GM12878 (cell line): ENCODE results near the gene FOLR3. TPM values are rescaled to one million over a fixed set of nuclear protein-coding genes. Genes with fewer than 3 reads are reported as not detected.
A peak's percentile ranks its signal among the peaks of the same experiment; 100 is the strongest.

Experiments
- ATAC-seq: fragments of 200-7000 bp; cut with Tn5 transposase; 3 replicates; pipeline ENCODE4 v1.9.1; 2020; ENCODE audit warnings: mild to moderate bottlenecking, moderate library complexity
- BruUV-seq: library from RNA; stranded (reverse); fragments of 400-500 nt; replicated peaks from 2 replicates; lab custom pipeline; 2021; lab: Mats Ljungman, UMichigan
- CTCF ChIA-PET: fragments of 300-600 bp; sonication (Branson Sonifier 250); formaldehyde crosslinking; extraction: SDS; loops from one replicate; lab custom pipeline; 2021; ENCODE audit warnings: inconsistent platforms; lab: Yijun Ruan, JAX
- POLR2A ChIA-PET: fragments of 350-600 bp; formaldehyde crosslinking; extraction: SDS; loops from one replicate; lab custom pipeline; 2021; ENCODE audit warnings: inconsistent platforms; lab: Charles Lee
- RAD21 ChIA-PET: fragments of 300-600 bp; sonication (Branson Sonifier 250); formaldehyde crosslinking; loops from one replicate; lab custom pipeline; 2023; ENCODE audit warnings: antibody characterized with exemption; ENCODE audit not compliant: unreplicated experiment; lab: Charles Lee
- SMC1A ChIA-PET: fragments of 300-600 bp; sonication (Branson Sonifier 250); formaldehyde crosslinking; loops from one replicate; lab custom pipeline; 2023; ENCODE audit not compliant: unreplicated experiment, uncharacterized antibody; lab: Charles Lee
- DNase-seq: peaks from one replicate; pipeline ENCODE4 v3.0.0-alpha.2; 2011; ENCODE audit warnings: low read depth, low spot score
- FAIRE-seq: peaks from 3 replicates; lab custom pipeline; 2011; peaks lifted over from hg19 to GRCh38; lab: Jason Lieb, UNC
- H2AFZ ChIP-seq: 2 replicates; pipeline ENCODE4 v1.6.0; 2011; ENCODE audit warnings: low read depth, low read length, control low read depth; ENCODE audit not compliant: control insufficient read depth
- H3K27ac ChIP-seq: 2 replicates; pipeline ENCODE4 v1.5.1; 2011; ENCODE audit warnings: control low read depth; ENCODE audit not compliant: control insufficient read depth, insufficient read depth
- H3K27me3 ChIP-seq, 2 experiments: replicated peaks in 1 of 2; 2 replicates each; pipeline versions ENCODE4 v1.6.0 to v1.6.1; 2011; ENCODE audit warnings: low read length in 1 of 2; ENCODE audit not compliant: control insufficient read depth in 2 of 2, insufficient read depth in 2 of 2
- H3K36me3 ChIP-seq, 2 experiments: 2 replicates each; pipeline ENCODE4 v1.5.1; 2011; ENCODE audit warnings: low read length in 1 of 2; ENCODE audit not compliant: control insufficient read depth in 2 of 2, insufficient read depth in 2 of 2
- H3K4me1 ChIP-seq: 2 replicates; pipeline ENCODE4 v1.6.1; 2011; ENCODE audit warnings: mild to moderate bottlenecking, low read length, moderate library complexity, mixed read lengths; ENCODE audit not compliant: control insufficient read depth, insufficient read depth
- H3K4me2 ChIP-seq: 2 replicates; pipeline ENCODE4 v1.6.0; 2011; ENCODE audit warnings: control low read depth; ENCODE audit not compliant: control insufficient read depth, insufficient read depth
- H3K4me3 ChIP-seq: fragments of 200-600 bp; sonication (generic); 2 replicates; pipeline ENCODE4 v1.5.1; 2016
- H3K79me2 ChIP-seq: 2 replicates; pipeline ENCODE4 v1.6.0; 2011; ENCODE audit warnings: low read length; ENCODE audit not compliant: control insufficient read depth, insufficient read depth
- H3K9ac ChIP-seq: 2 replicates; pipeline ENCODE4 v1.8.0; 2011; ENCODE audit warnings: low read length, control low read depth, mixed read lengths; ENCODE audit not compliant: control insufficient read depth, insufficient read depth
- H3K9me3 ChIP-seq: replicated peaks from 3 replicates; pipeline ENCODE4 v1.5.1; 2011; ENCODE audit warnings: mild to moderate bottlenecking, low read length; ENCODE audit not compliant: control insufficient read depth, insufficient read depth
- H4K20me1 ChIP-seq: 2 replicates; pipeline ENCODE4 v1.6.0; 2011; ENCODE audit not compliant: control insufficient read depth, insufficient read depth
- BHLHE40 ChIP-seq, 2 experiments: fragments of 450-650 bp in 1 of 2; IDR thresholded peaks; 2 replicates each; pipeline ENCODE4 v1.6.1; 2011 to 2017; ENCODE audit warnings: low read depth in 2 of 2, borderline replicate concordance in 1 of 2, improper control_type of control experiment in 1 of 2, low read length in 1 of 2, mild to moderate bottlenecking in 1 of 2
- NFIC ChIP-seq: IDR thresholded peaks from 2 replicates; pipeline ENCODE4 v1.6.1; 2012; ENCODE audit warnings: low read depth, mild to moderate bottlenecking, inconsistent platforms, low read length, moderate library complexity
- POLR2A ChIP-seq: IDR thresholded peaks from 2 replicates; pipeline ENCODE4 v1.6.1; 2011; ENCODE audit warnings: low read depth, mild to moderate bottlenecking, low read length
- WGBS: methylation state at CpG from one replicate; pipeline ENCODE4 v1.1.6; 2016; ENCODE audit warnings: low lambda C conversion rate; ENCODE audit not compliant: insufficient replicate concordance, insufficient coverage; ENCODE audit errors: missing lambda C conversion rate; 5-methylcytosine and 5-hydroxymethylcytosine counted together
- in situ Hi-C: fragments of 300-500 bp; cut with MboI; formaldehyde crosslinking; loops from 9 replicates; pipeline ENCODE4 v1.14.3; 2018; ENCODE audit warnings: mixed read lengths
- intact Hi-C: fragments of 100-400 bp; cut with micrococcal nuclease; formaldehyde crosslinking; loops from one replicate; pipeline ENCODE4 v1.14.2; 2022; ENCODE audit not compliant: unreplicated experiment
- polyA plus RNA-seq, 11 experiments: library from polyadenylated mRNA; depleted of rRNA in 4 of 11; unstranded in 6 of 11; stranded (reverse) in 5 of 11; fragments of >200 nt; fragmentation: Nextera tagmentation in 4 of 11; fragmentation: Illumina TruSeq in 1 of 11; extraction: Ambion mirVana in 4 of 11; extraction: Trizol in 1 of 11; gene quantifications; 1 replicate in 1 of 11; 2 replicates in 10 of 11; pipeline versions ENCODE4 v1.2.1 to v1.2.3, GENCODE V29; 2011 to 2016; ENCODE audit warnings: inconsistent platforms in 2 of 11, missing spikeins in 2 of 11, low read depth in 1 of 11
- total RNA-seq, 4 experiments: library from RNA; depleted of rRNA in 3 of 4; stranded (reverse); fragments of >200 nt in 3 of 4; fragmentation: Illumina TruSeq in 1 of 4; extraction: Trizol in 1 of 4; gene quantifications; 2 replicates each; pipeline versions ENCODE4 v1.2.1 to v1.2.3, GENCODE V29; 2013 to 2021

Gene FOLR3
- total and polyA plus RNA-seq, 10 of the 15 experiments (the other 5 are each of a cell fraction or from before 2014, with no cell fraction given): not detected

- no peak for TF ChIP-seq NFIC
Observed at GRCh38 chr11:72103754-72104167, 31.8 kb upstream of the FOLR3 start (continued).

- in situ Hi-C loops: no loop called here
- TF ChIP-seq BHLHE40 (IDR thresholded peaks at IDR 0.05; ENCODE audit: borderline replicate concordance in 1 of 2, low read depth in 2 of 2, low read length in 1 of 2) (no peak), POLR2A (0 out of 2 replicates have a peak, but pooled peaks have one; percentile 16)
- TF ChIP-seq, all 136 proteins: peak for 1
- SMC1A ChIA-PET: interaction anchor here (0.7 kb wide), 1 partner anchor 13 kb away, joined by 3 read pairs; no protein-coding TSS in a partner anchor
- peaks cover 26% of the 10 kb centered on the region for H3K79me2 ChIP-seq
- intact Hi-C loops: no loop called here
- no peak within 1 kb of the TSS for H2AFZ ChIP-seq
- ATAC-seq (no peak), FAIRE-seq (no peak), DNase-seq (no peak)
- BruUV-seq: no TSS peak
- H4K20me1 ChIP-seq: no peaks in the 10 kb centered on the region
- POLR2A ChIA-PET: no interaction called here
- WGBS: 98% methylated on average over 14 of the region's 14 CpGs
- peaks cover 13% of the 10 kb centered on the region for H3K4me1 ChIP-seq
- H3K36me3 ChIP-seq: peaks cover 0 to 2% of the 10 kb centered on the region in 2 experiments; a peak in 2 of 4 replicates
- H3K4me3 ChIP-seq: no peak within 1 kb of the TSS
- CTCF ChIA-PET: no interaction called here
- no peaks in the 10 kb centered on the region for H3K9me3 ChIP-seq
- RAD21 ChIA-PET: no interaction called here
- H3K4me2 ChIP-seq: no peak within 1 kb of the TSS
- H3K27me3 ChIP-seq: no peaks in the 10 kb centered on the region
- no peak within 1 kb of the TSS for H3K9ac ChIP-seq
- no peak within 1 kb of the TSS for H3K27ac ChIP-seq
Observed at GRCh38 chr11:72105888-72106287, 29.6 kb upstream of the FOLR3 start, which contains the start of gene TOMT. TSS of gene TOMT (plus strand) at chr11:72105924. CDS start at chr11:72105952, 28 bp downstream.
